HCEC 1CT (cell line): ENCODE data around the gene E2F6.

ENCODE experiments used
- DNase-seq: peaks from one replicate; pipeline ENCODE4 v3.0.0-alpha.2; 2017

E2F6 gene

DNA sequence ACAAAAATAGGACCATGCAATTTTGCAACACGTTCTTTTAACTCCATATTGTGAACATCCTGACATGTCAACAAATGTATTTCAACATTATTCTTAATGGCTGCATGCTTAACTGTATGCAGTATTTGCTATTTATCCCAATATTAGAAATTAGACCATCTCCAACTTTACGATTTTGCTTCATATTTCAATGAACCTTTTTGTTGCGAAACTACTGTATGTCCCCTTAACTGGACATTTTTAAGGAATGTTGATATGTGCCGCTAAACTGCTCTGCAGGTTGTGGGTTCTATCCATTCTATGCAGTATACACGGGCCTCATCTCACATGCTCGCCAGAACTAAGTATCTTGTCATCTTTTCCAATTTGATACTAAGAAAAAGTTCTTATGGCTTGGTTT is 11.1 kb downstream of the E2F6 start:
- DNase-seq = no peak

DNA sequence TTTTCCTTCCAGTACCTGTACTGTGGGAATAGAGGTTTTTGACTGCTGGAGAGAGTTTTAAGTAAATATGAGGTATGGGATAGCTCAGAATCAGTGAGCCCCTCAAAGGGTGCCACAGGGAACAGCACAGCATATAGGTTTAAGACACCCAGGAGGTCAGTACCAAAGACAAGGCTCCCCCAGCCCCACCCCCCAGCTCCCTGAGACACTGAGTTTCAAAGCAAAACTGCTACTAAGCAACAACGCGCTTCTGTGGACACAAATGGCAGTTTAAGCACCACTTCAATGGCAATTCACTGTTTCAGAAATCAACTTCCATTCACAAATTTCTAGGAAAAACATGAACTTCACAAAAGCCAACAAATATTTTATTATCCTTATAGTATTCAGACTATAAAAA is 15.2 kb downstream of the E2F6 start:
- no peak for DNase-seq

DNA sequence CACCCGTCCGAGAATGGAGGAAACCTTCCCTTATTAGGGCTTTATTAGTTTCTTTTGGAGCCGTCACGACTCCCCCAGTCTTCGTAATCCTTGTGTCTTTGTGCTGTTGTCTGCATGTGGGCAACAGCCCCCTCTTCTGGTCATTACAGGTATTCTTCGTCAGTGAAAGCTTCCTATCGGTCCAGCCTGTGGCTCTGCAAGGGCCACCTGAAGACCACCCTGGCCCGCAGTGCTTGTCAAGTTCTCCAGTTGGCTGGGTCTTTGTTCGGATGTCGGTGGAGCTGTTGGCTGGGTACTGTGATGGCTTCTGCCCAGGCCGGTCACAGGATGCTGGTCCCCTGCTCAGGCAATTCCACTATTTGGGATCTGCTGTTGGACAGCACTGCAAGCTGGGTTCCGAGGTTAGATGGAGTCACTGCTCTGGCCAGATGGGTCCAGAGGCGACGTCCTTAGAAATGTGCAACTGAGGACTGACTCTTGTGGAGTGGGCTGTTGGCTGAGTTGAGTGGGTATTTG is 19.2 kb downstream of the E2F6 start:
- DNase-seq = peak; percentile 38

DNA sequence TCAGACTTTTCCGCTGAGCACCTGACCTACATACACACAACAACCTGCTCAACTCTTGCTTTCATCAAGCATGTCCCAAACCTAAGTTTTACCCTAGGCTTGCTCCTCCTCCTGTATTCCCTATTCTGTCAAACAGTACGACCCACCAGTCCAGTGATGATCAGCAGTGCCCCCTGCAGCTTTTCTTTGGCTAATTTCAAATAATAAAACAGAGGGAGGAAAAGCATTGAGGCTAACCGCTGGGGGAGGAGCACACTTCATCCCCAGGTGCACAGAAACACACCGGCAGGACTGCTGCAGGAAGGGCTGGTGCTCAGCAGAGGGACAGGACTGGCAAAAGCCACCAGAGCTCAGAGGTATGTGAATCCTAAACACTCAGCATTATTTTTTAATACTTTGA is 21.2 kb downstream of the E2F6 start:
- no peak for DNase-seq

DNA sequence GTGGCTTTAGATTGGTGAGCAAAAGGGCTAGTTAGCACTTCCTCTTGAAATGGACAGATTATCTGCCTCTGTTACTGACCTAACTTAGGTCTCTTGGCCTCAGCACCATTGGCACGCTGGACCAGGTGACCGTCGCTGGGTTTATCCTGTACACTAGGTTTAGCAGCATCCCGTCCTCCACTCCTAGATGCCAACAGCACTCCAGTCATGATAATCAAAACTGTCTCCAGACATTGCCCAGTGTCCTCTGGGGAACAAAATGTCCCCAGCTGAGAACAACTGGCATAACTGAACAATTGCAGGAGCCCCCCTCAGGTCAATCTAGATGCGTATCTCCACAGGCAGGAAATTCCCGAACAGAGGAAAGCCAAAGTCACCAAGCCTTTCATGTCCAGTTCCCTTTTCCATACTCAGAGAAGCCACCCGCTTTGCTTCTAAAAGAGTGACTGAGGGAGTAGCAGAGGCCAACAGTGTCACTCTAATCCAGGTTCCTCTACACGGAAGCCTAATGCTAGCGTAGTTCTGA is 27.3 kb downstream of the E2F6 start:
- DNase-seq = no peak

DNA sequence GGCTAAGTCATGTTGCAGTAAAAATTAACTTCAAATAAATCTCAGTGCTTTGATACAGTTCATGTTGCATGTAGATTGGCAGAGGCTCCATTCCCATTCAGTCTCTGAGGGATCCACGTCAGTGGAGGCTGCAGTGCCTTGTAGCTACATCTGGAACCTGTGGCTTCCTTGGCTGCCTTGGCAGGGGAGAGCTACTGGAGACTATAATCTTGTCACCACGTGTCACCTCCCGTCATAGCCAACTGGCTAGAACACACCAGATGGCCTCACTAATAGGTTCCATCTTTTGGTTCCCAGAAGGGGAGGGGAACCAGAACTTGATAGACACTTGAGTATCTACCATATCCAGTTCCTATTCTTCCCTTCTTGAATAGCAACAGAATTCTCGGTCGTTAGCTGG is 28.4 kb downstream of the E2F6 start:
- no peak for DNase-seq

DNA sequence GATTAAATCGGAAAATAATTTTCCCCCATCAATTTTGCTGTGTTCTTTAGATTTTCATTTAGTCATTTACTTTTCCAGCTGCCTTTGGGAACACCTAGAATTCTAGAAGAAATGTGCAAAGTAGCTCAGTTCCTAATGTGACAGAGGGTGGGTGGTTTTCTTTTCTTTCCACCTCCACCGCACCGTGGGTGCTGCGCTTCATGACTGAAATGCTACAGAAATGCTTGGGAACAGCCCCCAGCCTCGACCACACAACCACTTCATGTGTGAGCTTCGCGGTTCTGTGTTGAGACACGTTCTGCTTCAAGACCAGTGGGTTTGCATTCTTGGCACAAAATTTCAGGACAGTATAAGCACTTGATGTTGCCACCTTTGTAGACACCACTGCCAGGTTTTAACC is 30.9 kb downstream of the E2F6 start:
- DNase-seq = no peak

DNA sequence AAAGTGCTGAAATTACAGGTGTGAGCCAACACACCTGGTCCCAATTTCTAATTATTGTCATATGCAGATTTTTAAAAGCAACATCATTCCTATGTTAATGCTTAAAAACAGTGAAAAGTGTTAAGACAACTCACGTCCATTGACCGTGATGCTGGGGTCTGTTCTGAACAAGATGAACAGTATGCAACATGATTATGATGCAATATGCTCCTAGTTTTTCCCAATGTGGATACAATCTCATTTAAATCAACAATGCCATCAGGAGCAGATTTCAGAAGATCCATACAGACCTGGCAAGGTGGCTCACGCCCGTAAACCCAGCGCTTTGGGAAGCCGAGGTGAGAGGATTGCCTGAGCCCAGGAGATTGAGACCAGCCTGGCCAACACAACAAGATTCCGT is 31.5 kb downstream of the E2F6 start:
- no peak for DNase-seq

DNA sequence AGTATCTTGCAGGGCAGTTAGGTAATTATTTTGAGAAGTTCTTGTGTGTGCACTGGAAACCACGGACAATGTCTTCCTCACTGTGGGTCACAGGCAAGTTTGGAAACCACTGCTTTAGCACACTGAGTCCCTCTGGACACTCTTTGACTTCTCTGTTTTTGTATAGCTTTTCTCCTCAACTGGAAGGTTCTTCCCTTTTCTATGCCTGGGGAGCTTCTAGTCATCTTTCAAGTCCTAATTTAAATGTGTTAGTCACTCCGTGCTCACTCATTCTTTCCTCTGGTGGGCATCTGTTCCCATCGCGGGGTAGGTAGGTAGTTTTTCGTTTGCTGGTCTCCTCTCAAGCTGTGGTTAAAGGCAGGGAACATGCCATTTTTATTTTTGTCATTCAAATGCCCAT is 32.1 kb downstream of the E2F6 start:
- no peak for DNase-seq

DNA sequence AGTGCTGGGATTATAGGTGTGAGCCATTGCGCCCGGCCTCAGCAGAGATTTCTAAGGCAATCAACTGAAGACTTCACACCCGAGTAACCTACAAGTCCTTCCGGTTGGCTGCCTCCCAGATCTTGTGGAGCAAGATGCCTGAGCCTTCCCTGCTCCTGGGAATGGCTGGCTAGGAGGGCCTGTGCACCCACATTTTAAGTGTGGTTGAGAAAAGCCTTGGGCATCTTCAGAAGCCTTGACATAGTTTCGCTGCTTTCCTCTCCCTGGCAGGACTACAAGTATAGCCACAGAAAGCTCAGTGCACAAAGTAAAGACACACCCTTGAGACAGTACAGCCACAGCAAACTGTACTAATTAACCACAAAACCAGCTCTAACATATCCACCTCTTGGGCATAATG is 35.2 kb downstream of the E2F6 start:
- DNase-seq = no peak

DNA sequence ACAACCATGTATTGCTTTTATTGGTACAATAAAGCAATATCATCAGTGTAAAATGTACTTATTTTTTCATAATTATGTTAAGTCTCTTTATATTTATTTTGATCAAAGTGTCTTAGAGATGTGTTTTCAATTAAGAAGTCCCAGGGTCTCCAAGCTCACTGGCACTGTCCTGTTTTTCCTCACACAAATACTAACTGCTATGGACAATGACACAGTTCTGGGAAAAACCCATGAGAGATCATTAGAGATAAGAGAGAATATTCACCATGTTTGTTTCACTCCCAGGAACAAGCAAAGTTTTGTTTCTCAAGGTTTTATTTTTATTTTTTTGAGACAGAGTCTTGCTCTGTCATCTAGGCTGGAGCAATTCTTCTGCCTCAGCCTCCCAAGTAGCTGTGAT is 38.7 kb downstream of the E2F6 start:
- DNase-seq = no peak

DNA sequence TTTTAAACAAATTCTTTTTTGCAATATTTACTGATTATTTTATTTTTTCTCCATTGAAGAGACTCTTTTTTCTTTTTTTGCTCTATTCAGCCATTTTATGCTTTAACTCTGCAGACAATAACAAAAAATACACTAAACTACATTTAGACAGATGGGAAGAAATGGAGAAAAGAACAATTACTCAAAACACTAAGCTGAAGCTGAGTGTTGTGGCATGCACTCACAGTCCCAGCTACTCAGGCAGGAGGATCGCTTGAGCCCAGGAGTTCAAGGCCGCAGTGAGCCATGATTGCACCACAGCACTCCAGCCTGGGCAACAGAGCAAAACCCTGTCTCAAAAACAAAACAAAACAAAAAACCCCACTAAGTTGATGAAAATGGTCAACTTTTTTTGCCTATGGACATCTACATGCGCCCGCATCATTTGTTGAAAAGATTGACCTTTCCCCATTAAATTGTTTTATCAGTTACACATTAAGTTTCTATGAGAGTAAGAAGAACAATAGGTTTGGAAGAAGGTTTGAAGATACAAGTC is 43.0 kb downstream of the E2F6 start:
- no peak for DNase-seq

DNA sequence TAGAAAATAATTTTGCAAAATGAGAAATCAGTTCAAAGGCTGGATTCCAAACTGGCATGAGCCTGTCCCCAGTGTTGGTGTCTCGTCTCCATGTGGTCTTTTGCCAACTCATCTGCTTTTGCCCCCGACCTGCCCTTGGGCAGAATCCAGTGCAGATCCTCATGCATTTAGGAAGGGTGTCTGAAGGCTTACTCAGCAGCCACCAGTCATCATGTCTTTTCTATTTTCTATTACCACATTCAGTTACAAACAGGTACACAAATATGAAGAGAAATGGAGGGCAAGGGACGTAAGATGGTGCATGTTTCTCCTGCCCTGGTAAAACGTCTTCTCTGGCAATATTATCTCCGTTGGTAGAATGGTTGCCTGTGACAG is 43.5 kb downstream of the E2F6 start:
- DNase-seq = no peak

DNA sequence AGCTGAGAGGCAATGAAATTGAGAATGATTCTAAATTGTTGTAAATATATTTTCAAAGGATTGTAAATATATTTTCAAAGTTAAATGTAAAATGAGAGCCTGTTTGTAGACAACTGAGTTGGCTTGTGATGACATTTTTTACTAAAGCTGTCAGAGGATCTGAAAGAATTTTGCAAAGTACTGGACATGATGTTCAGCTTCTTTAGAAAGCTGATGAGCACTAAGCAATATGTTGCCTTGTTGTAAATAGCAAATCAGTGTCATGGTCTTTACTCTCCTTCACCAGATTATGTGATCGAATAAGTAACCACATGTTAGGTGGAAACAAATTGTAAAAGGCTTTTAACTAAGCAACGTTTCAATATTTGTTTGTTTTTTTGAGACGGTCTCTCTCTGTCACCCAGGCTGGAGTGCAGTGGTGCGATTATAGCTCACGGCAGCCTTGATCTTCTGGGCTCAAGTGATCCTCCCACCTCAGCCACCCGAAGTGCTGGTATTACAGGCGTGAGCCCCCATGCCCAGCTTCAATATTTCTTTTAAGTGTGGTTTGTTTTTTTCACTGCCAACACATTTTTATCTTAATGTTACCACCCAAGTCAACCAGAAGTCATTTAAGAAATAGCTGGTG is 44.0 kb downstream of the E2F6 start:
- no peak for DNase-seq

DNA sequence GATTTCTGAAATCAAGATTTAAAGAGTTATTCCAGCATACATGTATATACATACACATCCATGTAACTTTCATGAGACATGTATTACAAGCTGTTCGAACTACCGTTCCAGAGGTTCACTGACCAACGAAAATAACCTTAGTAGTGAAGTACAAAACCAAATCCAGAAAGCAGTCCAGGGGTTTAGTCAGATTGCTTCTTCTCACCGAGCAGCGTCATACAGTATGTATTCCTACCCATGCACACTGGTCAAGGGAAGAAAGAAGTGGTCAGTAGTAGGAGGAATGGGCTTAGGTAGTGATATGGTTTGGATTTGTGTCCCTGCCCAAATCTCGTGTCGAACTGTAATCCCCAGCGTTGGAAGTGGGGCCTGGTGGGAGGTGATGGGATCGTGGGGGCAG is 45.3 kb downstream of the E2F6 start:
- no peak for DNase-seq

DNA sequence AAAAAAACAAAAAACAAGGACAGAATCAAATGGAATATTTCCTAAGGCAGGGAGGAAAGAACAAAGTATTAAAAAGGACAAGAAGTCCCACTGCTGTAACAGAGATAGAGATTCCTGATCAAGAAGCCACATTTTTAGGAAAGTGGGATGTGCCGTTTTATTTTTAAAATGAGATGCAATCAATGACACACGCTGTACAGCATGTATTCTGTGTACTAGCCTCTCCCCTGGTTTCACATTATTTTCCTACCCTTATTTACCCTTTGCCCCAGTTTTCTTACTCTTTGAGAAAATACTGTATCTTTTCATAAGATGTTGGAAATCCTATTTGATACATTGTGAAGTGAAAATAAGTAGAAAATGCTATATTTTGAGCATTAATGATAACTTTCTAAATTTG is 45.8 kb downstream of the E2F6 start:
- DNase-seq = no peak

DNA sequence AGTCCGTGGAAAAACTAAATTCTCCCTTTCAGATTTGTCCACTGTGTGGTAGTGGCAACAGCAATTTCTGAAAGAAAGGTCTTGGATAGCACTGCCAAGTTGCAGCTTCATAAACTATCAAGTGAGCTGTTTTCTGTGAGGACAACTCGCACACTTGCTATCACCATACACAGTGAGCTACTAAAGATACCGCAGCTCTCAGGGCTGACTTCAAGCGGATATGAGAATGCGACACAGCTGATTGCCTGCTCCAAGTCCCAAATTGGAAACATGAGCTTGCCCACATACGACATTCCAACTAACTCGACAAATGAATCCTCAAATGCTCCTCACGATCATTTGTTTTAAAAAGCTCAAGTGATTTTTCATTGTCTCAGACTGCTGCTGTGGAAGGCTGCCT is 46.2 kb downstream of the E2F6 start:
- no peak for DNase-seq

DNA sequence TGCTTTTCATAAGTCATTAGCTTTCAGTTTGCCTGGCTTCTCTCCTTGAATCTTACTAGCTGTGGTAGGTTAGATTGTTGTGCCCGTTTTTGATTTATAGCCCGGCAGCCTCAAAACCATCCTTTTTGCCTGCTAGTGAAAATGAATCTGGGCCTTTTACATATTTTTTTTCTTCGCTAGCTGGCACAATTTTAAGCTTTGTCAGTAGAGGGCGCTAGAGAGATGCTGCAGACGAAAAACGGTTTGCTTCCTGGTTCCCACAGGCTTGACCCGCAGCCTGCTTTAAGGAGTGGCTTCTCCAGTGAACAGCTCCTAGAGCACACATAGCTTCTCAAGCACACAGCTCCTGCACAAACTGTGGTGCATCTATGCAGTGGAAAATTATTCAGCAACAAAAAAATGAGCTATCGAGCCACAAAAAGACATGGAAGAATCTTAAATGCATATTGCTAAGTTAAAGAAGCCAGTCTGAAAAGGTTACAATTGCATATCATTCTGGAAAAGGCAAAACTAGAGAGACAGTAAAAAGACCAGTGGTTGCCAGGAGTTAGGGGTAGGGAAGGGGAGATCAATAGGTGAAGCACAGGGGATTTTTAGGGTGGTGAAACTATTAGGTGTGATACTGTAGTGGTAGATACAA is 47.9 kb downstream of the E2F6 start:
- no peak for DNase-seq

DNA sequence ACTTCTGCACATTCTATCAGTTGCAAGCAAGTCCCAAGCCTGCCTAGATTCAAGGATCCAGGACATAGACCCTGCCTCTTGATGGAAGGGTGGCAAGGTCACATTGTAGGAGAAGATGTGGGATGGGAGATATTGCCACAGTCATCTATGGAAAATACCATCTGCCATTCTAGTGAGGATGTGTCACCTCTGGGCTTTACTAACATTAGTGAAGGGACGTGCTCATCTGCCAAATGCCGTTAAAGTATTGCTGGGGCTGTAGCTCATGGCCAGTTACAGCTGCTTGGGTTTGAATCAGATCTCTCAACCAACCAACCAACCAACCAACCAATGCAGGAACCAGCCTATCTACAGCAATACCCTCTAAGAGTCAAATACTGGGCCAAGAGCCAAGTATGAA is 49.0 kb downstream of the E2F6 start:
- no peak for DNase-seq

DNA sequence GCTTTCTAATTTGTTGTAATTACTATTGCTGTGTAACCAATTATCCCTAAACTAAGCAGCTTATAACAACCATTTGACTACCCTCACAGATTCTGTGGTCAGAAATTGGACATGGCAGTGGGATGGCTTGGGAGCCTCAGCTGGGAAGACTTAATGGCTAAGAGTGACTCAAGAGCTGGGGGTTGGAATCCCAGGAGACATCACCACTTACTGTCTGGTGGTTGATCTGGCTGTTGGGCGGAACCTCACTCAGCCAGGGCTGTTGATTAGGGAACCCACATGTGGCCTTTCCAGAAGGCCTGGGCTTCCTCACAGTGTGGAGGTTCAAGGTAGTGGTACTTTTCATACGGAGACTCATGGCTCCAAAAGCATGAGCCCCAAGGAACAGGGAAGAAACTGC is 49.8 kb downstream of the E2F6 start:
- no peak for DNase-seq

DNA sequence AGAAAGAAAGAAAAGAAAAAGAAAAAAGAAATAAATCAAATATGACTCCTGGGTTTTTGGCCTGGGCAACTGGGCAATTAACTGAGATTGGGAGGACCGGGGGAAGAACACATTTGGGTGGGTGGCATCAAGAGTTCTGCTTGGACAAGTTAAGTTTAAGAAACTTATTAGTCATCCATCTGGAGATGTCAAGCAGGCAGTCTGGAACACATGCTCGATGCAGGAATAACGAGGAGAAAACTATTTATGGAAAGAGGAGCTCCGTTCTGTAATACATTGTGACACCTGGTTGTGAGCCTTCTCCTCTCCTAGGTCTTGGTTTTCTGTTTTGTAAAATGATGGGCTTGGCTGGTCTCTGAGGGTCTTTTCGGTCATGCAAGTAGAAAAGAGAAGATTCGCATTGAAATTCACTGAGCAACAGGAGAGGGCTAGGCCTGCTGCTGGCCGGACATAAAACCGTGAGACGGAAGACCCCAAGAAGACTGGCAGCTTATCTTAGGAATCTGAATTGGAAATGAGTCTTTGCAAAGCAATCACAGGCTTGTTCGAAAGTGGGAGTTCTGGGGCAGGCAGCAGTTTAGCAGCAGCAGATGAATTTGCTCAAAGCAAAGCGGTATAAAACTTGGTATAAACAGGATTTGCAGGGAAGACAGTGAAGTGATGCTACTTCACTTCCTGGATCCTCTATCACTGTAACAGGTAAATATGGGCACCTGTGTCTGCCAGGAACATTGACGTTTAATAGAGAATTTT is 51.4 kb downstream of the E2F6 start:
- no peak for DNase-seq

DNA sequence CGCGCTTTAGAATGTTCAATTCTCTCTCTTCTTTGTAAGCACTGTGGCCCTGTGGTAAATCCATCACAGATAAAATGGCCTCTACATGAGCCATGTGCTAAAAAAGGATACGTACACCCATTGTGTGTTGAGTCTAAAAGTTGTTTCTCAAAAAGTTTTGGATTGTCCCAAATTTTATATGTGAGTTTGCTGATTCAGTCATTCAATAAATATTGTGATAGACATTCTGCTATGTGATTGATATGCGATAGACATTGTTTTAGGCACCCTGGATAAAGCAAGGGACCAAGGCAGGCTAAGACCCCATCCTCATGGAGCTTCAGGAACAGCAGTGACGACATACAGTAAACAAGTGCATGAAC is 53.5 kb downstream of the E2F6 start:
- no peak for DNase-seq

DNA sequence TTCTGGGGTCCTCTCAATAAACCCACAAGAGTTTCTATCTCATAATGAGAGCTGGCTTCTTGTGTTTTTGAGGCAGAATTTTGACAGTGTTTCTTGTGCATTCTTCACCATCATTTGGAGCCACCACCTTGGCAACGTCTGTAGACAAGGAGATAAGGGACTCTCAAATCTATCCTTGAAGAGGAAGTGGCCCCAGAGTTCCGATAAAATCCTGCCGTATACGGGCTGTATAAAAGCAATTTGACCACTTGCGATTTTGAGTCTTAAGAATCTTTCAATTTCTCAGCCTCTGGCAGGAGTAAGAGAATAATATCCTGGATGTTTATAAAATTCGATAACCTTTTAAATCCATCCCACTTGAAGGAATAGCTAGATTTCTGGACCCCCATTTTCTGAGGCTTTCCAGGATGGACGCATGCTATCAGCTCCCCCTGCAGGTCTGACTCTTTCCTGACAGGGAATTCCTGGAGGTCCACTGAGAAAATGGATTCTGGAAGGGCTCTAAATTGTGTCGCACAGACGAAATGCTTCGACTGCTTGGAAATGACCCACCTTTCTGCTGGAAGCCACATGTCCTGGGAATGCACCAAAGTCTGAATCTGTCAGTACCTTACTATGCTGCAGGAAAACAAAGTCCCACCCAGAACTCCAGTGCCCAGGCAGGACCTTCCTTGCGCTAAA is 54.1 kb downstream of the E2F6 start:
- DNase-seq = peak; percentile 25
